HG02938 (cell line): ENCODE measurements around the gene UNC45B.
"Not testable (repeated sequence)": the region's sequence is repeated elsewhere in the genome, so short reads cannot be mapped to it uniquely, and the experiment has no call there.

Source experiments
- ATAC-seq: cut with Tn5 transposase; IDR thresholded peaks from one replicate; pipeline ENCODE4 v1.9.1; 2021; ENCODE audit warnings: mild to moderate bottlenecking, moderate library complexity; ENCODE audit not compliant: unreplicated experiment

The UNC45B gene

DNA sequence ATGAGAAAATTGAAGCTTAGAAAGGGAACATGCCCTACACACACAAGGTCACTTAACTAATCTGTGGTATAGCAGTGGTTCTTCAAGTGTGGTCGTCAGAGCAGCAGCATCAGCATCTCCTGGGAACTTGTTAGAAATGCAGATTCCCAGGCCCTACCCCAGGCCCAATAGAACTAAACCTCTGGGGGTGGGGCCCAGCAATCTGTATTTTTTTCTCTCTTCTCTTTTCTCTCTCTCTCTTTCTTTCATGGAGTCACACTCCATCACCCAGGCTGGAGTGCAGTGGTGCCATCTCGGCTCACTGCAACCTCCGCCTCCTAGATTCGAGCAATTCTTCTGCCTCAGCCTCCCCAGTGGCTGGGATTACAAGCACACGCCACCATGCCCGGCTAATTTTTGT lies 9.4 kb upstream of the UNC45B start:
- no peak for ATAC-seq

- ATAC-seq = peak; percentile 77
Observed at GRCh38 chr17:35141681-35142466, 5.7 kb upstream of the UNC45B start, which contains the start of gene NLE1. Gene NLE1 (minus strand): TSS chr17:35142303. CDS start chr17:35142275, 28 bp downstream.

GRCh38 chr17:35142467-35142796 lies 5.2 kb upstream of the UNC45B start:
- ATAC-seq = no peak

DNA sequence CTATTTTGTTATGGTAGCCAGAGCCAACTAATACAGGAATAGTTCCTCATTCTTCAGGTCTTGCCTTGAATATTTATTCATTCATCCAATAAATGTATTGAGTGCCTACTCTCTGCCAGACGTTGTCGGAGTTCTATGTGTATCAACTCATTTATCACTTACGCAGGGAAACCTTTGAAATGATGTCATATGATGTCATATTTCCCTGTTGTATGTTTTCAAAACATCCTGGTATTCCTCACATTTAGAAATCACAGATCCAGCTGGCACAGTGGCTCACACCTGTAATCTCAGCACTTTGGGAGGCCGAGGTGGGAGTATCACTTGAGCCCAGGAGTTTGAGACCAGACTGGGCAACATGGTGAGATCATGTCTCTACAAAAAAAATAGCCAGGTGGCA lies 2.8 kb upstream of the UNC45B start:
- ATAC-seq = no peak

- ATAC-seq = no peak
Observed at GRCh38 chr17:35146214-35146833, 1.3 kb upstream of the UNC45B start.

- no peak for ATAC-seq
Observed at GRCh38 chr17:35148144-35148543, 527 bp downstream of the UNC45B start.

DNA sequence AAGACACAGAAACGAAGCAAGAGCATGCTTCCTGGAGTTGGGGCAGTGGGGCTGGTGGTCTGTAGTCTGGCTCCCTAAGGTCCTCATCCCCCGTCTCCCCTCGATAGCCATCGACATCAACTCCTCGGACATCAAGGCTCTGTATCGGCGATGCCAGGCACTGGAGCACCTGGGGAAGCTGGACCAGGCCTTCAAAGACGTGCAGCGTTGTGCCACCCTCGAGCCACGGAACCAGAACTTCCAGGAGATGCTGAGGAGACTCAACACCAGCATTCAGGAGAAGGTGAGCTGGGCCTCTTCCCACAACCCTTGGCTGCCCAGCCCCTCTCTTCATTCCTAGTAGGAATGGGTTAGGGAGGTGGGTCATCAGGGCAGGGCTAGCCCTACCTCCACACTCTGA lies 2.3 kb downstream of the UNC45B start:
- ATAC-seq = no peak

DNA sequence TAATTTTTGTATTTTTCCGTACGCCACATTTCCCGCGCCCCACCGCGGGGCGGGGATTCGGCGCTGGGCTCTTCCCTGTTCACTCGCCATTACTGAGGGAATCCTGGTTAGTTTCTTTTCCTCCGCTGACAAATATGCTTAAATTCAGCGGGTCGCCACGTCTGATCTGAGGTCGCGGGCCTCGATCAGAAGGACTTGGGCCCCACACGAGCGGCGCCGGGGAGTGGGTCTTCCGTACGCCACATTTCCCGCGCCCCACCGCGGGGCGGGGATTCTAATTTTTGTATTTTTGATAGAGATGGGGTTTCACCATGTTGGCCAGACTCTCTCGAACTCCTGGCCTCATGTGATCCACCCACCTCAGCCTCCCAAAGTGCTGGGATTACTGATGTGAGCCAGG lies 3.5 kb downstream of the UNC45B start:
- not testable (repeated sequence) for ATAC-seq

- no peak for ATAC-seq
Observed at GRCh38 chr17:35152421-35153140, 5.0 kb downstream of the UNC45B start.

- no peak for ATAC-seq
Observed at GRCh38 chr17:35154196-35155165, 6.9 kb downstream of the UNC45B start.

DNA sequence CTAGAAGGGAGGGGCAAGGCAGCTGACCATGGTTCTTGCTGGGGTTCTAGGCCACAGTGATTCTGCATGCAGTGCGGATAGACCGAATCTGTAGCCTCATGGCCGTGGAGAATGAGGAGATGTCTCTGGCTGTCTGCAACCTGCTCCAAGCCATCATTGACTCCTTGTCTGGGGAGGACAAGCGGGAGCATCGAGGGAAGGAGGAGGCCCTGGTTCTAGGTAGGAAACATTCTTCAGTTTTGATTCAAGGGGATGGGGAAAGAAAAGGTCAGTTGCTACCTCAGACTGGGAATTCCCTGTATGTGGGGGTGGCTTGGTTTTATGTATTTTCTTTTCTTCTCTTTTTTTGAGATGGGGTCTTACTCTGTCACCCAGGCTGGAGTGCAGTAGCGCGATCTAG lies 7.6 kb downstream of the UNC45B start:
- no peak for ATAC-seq

- ATAC-seq = no peak
Observed at GRCh38 chr17:35159940-35160339, 12.3 kb downstream of the UNC45B start.

DNA sequence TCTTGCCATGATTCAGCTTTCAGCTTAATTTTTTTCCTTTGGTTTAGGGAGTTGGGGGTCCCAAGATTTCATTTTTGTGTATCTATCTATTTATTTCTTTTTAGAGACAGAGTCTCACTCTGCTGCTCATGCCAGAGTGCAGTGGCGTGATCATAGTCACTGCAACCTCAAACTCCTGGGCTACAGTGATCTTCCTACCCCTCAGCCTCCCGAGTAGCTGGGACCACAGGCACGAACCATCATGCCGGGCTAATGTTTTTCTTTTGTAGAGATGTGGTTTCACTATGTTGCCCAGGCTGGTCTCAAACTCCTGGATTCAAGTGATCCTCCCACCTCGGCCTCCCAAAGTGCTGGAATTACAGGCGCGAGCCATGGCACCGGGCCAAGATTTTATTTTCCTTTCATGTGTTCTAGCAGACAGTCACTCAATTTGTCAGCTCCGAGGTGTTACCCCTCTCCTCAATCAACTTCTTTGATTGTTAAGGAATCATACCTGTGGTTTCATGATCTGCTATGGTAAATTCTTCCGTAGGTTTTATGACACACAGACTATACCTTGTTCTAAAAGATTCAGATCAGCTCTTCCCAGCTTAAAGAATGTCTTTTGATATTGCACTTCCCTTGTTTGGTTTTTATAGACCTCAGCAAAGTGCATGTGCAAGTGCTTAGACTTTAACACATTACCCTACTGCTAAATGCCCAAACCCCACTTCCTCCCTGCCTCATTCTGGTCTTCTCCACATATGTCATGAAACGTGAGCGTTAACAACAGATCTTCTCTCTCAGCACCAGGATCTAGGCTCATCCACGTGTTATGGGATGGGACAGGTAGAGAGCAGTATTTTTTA lies 13.0 kb downstream of the UNC45B start:
- ATAC-seq = no peak

DNA sequence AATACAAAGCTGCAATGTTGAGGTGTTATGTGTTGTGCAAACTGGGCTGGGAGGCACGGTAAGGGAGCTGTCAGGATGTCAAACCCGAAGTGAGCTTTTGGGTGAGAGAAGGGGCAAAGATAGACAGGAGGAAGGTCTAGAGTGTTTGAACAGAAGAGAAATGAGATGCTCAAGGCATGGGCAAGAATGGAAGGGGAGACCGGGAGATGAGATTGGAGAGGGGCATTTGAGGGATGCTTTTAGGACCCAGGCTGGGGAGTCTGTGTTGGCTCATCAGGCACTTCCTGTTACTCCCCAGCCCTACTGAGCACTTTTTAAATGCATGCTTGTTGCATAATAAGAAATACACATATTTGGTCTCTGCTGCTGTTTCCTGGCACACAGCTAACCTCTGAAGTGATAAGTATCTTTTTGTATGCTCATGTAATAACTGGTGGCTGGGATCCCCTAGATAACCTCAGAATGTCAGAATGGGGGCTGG lies 13.7 kb downstream of the UNC45B start:
- no peak for ATAC-seq

DNA sequence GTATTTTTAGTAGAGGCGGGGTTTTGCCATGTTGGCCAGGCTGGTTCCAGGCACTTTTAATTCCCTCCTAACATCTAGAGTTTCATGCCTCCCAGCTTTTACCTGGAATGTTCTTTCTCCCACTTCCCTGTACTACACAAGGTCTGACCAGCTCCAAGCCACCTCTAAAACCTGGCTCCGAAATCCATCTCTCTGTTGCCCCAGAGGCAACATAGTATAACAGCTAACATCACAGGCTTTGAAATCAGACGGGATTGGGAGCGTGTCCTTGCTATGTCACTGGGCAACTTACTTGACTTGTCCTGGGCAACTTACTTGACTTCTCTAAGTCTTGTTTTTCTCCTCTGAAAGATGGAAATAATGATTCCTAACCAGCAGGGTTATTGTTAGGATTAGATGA lies 15.1 kb downstream of the UNC45B start:
- no peak for ATAC-seq

GRCh38 chr17:35163886-35164285 lies 16.3 kb downstream of the UNC45B start:
- no peak for ATAC-seq

DNA sequence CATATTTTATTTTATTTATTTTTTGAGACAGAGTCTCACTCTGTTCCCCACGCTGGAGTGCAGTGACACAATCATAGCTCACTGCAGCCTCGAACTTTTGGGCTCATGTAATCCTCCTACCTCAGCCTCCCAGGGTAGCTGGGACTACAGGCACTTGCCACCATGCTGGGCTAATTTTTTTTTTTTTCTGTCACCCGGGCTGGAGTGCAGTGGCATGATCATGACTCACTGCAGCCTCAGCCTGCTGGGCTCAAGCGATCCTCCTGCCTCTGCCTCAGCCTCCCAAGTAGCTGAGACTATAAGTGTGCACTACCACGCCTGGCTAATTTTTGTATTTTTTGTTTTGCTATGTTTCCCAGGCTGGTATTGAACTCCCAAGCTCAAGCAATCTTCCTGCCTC lies 17.1 kb downstream of the UNC45B start:
- ATAC-seq = no peak

GRCh38 chr17:35166526-35166925 lies 18.9 kb downstream of the UNC45B start:
- no peak for ATAC-seq

DNA sequence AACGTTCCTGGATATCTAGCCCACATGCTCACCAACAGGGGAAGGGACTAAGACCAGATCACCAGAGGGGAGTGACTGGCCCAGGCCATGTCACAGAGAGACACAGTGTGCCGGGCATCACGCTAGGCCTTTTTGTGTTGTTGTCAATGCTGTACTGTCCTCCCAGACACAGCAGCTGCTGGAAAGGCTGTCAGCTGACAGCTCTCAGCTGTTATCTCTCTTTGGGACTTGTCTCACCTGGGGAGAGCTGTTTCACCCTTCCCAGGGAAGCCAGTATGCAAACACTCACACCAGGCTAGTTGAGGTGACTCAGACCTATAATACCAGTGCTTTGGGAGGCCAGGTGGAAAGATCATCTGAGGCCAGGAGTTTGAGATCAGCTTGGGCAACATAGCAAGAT lies 19.4 kb downstream of the UNC45B start:
- no peak for ATAC-seq

- no peak for ATAC-seq
Observed at GRCh38 chr17:35167666-35168065, 20.0 kb downstream of the UNC45B start.
